CD4-positive, alpha-beta T cell (primary cell): Measurements from ENCODE around the gene BRDT. TPM values are rescaled to one million over a fixed set of nuclear protein-coding genes. Genes with fewer than 3 reads are reported as not detected.

Source experiments
- ATAC-seq: fragments of 200-7000 bp; cut with Tn5 transposase; one replicate; pipeline ENCODE4 v1.10.0; 2022; ENCODE audit warnings: mild to moderate bottlenecking; ENCODE audit not compliant: poor library complexity
- CTCF ChIA-PET: fragments of 350-600 bp; sonication (Branson Sonifier 250); formaldehyde crosslinking; loops from one replicate; lab custom pipeline; 2021; ENCODE audit warnings: antibody characterized with exemption, inconsistent platforms; lab: Charles Lee
- POLR2A ChIA-PET: fragments of 350-600 bp; sonication (Branson Sonifier 250); formaldehyde crosslinking; loops from one replicate; lab custom pipeline; 2021; ENCODE audit warnings: antibody characterized with exemption, inconsistent platforms; lab: Charles Lee
- DNase-seq, 14 experiments: peaks; one replicate each; pipeline ENCODE4 v3.0.0-alpha.2; 2013 to 2020; ENCODE audit warnings: mixed read lengths in 2 of 14
- H3K27ac ChIP-seq, 2 donors: one replicate each; pipeline versions ENCODE4 v1.5.1 to v1.7.0; 2013; ENCODE audit warnings: low read length in 2 of 2, low read depth in 1 of 2, mild to moderate bottlenecking in 1 of 2
- H3K27me3 ChIP-seq, 2 experiments: 1 replicate in 1 of 2; 2 replicates in 1 of 2; pipeline versions ENCODE4 v1.6.1 to v1.7.0; 2013; ENCODE audit warnings: low read length in 2 of 2, control low read depth in 1 of 2, mild to moderate bottlenecking in 1 of 2, moderate library complexity in 1 of 2; ENCODE audit not compliant: insufficient read depth in 2 of 2, control insufficient read depth in 1 of 2
- H3K36me3 ChIP-seq: one replicate; pipeline ENCODE4 v1.6.1; 2013; ENCODE audit warnings: low read length, control low read depth; ENCODE audit not compliant: insufficient read depth
- H3K4me1 ChIP-seq: one replicate; pipeline ENCODE4 v1.6.1; 2013; ENCODE audit warnings: low read length, control low read depth; ENCODE audit not compliant: insufficient read depth
- H3K4me3 ChIP-seq: one replicate; pipeline ENCODE4 v1.5.1; 2013; ENCODE audit warnings: mild to moderate bottlenecking, low read length, moderate library complexity
- H3K9me3 ChIP-seq, 2 experiments: 1 replicate in 1 of 2; 2 replicates in 1 of 2; pipeline versions ENCODE4 v1.6.1 to v1.7.0; 2013; ENCODE audit warnings: low read length in 2 of 2, mild to moderate bottlenecking in 2 of 2, control low read depth in 1 of 2, moderate library complexity in 1 of 2; ENCODE audit not compliant: control insufficient read depth in 1 of 2, insufficient read depth in 1 of 2
- H3K27ac Mint-ChIP-seq: one replicate; pipeline ENCODE4 v1.8.0; 2020; ENCODE audit warnings: mixed read lengths
- H3K27me3 Mint-ChIP-seq: one replicate; pipeline ENCODE4 v1.8.0; 2021; ENCODE audit warnings: mixed read lengths
- H3K36me3 Mint-ChIP-seq: one replicate; pipeline ENCODE4 v1.8.0; 2021; ENCODE audit warnings: low read depth, mixed read lengths
- H3K4me1 Mint-ChIP-seq: one replicate; pipeline ENCODE4 v1.8.0; 2021; ENCODE audit warnings: low read depth, mixed read lengths
- H3K4me3 Mint-ChIP-seq: one replicate; pipeline ENCODE4 v1.8.0; 2020; ENCODE audit warnings: mild to moderate bottlenecking, mixed read lengths
- H3K9me3 Mint-ChIP-seq: one replicate; pipeline ENCODE4 v1.8.0; 2020; ENCODE audit warnings: mixed read lengths
- intact Hi-C, 2 experiments: fragments of 100-400 bp; cut with DNase I in 1 of 2; cut with micrococcal nuclease in 1 of 2; formaldehyde crosslinking; loops; one replicate each; pipeline versions ENCODE4 v1.15.1 to v1.9.0; 2023 to 2025; cut with DNase I, micrococcal nuclease
- total RNA-seq, 174 experiments: library from RNA in 2 of 174; stranded (reverse) in 2 of 174; gene quantifications; one replicate each; pipeline ENCODE4 v1.2.3 and lab custom pipeline; 2021 to 2026
- TF ChIP-seq, protein P1 (sequence below): fragments of 200-600 bp; IDR thresholded peaks from one replicate; pipeline ENCODE4 v1.8.0; 2022; ENCODE audit warnings: antibody characterized with exemption, mild to moderate bottlenecking

Gene BRDT
- total RNA-seq, 2 experiments from 2014 or later: not detected

DNA sequence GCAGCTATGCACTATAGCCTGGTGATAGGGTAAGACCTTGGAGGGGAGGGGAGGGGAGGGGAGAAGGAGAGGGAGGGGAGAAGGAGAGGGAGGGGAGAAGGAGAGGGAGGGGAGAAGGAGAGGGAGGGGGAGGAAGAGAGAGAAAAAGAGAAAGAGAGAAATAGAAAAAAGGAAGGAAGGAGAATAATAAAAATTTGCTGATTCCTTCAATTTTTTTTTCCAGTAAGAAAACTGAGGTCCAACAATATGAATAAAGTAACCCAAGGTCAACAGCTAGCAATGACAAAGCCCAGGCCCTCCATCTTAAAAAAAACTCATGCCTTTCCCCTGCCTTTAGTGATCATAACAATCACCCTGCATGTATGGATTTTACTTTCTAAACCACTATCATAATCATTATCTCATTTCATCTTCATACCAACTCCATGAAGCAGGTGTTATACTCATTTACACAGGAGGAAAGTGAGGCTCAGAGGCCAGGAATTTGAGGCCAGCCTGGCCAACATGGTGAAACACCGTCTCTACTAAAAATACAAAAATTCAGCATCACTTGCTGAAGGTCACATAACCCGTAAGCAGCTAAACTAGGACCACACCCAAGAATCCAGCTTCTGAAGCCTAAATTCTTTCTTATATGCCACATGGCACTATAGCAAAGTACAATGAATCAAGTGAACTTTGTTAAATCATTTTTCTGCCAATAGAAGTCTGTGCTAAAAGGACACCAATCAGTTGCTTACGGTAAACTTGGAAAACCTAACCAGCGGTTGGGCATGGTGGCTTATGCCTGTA is 23.4 kb upstream of the BRDT start:
- no peak overlapping the region for H3K27ac Mint-ChIP-seq
- H3K27me3 Mint-ChIP-seq: no peaks in the 10 kb centered on the region
- DNase-seq: no peak
- ChIA-PET POLR2A (interaction anchor here (1.0 kb wide), 1 partner anchor 413 kb away, joined by 3 read pairs; no protein-coding TSS in a partner anchor), CTCF (interaction anchor here (2.4 to 3.9 kb wide), 2 partner anchors 135 to 413 kb away, joined by 5 to 18 read pairs; no protein-coding TSS in a partner anchor)
- intact Hi-C loops: loop anchor here (1.0 to 5.0 kb wide), 3 partner anchors 124 to 761 kb away; no protein-coding TSS in a partner anchor
- ATAC-seq: no peak
- H3K27me3 ChIP-seq: no peaks in the 10 kb centered on the region
- no peaks in the 10 kb centered on the region for H3K4me1 ChIP-seq
- no peaks in the 10 kb centered on the region for H3K9me3 ChIP-seq
- H3K4me1 Mint-ChIP-seq: no peaks in the 10 kb centered on the region
- no peaks in the 10 kb centered on the region for H3K9me3 Mint-ChIP-seq
- no peak overlapping the region for H3K4me3 ChIP-seq
- no peak overlapping the region for H3K27ac ChIP-seq
- TF ChIP-seq, protein P1, sequence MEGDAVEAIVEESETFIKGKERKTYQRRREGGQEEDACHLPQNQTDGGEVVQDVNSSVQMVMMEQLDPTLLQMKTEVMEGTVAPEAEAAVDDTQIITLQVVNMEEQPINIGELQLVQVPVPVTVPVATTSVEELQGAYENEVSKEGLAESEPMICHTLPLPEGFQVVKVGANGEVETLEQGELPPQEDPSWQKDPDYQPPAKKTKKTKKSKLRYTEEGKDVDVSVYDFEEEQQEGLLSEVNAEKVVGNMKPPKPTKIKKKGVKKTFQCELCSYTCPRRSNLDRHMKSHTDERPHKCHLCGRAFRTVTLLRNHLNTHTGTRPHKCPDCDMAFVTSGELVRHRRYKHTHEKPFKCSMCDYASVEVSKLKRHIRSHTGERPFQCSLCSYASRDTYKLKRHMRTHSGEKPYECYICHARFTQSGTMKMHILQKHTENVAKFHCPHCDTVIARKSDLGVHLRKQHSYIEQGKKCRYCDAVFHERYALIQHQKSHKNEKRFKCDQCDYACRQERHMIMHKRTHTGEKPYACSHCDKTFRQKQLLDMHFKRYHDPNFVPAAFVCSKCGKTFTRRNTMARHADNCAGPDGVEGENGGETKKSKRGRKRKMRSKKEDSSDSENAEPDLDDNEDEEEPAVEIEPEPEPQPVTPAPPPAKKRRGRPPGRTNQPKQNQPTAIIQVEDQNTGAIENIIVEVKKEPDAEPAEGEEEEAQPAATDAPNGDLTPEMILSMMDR: no peak
- no peak overlapping the region for H3K4me3 Mint-ChIP-seq
- H3K36me3 Mint-ChIP-seq: no peaks in the 10 kb centered on the region
- no peaks in the 10 kb centered on the region for H3K36me3 ChIP-seq

DNA sequence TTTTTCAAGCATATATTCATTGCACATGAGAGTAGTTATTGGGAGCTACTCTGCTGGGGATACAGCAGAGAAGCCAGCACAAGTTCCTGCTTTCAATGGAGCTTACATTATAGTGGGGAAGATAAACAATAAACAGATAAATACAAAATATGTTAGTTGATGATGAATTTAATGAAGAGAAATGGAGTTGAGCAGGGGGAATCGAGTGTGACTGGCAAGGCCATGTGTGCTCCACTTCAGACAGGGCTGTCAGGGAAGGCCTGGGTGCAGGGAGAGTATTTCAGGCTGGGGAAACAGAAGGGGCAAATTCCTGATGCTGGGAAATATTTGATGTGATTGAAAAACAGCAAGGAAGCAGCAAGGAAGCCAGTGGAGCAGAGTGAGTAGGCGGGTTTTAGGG is 21.2 kb upstream of the BRDT start:
- Mint-ChIP-seq H3K4me3 (no peak overlapping the region), H3K9me3 (no peaks in the 10 kb centered on the region), H3K4me1 (no peaks in the 10 kb centered on the region), H3K27me3 (no peaks in the 10 kb centered on the region), H3K27ac (no peak overlapping the region), H3K36me3 (no peaks in the 10 kb centered on the region)
- ATAC-seq: no peak
- H3K27ac ChIP-seq: no peak overlapping the region
- POLR2A ChIA-PET: no interaction called here
- no peak for DNase-seq
- no peaks in the 10 kb centered on the region for H3K27me3 ChIP-seq
- H3K9me3 ChIP-seq: no peaks in the 10 kb centered on the region
- H3K4me1 ChIP-seq: no peaks in the 10 kb centered on the region
- CTCF ChIA-PET: interaction anchor here (3.9 kb wide), 1 partner anchor 415 kb away, joined by 18 read pairs; no protein-coding TSS in a partner anchor
- H3K36me3 ChIP-seq: no peaks in the 10 kb centered on the region
- intact Hi-C loops: loop anchor here in 1 of 2 experiments (5.0 kb wide), 1 partner anchor 126 kb away; no protein-coding TSS in a partner anchor
- no peak overlapping the region for H3K4me3 ChIP-seq
- TF ChIP-seq, protein P1: no peak

DNA sequence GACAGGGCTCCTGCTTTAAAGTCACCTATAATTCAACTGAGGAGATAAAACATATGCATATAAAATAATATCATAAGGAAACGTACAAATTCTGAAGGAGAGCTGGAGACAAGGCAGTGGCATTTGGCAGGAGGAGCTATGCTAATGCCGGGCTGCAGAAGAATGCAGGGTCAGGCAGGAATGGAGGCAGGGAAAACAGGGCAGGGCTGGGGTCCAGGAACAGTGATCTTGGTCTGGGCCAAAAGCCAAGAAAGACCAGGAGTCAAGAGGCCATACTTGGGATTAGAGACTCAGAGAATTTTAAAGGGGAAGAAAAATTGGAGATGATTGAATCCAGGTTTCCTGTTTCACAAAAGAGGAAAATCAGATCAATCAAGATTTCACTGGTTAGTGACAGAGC is 20.0 kb upstream of the BRDT start:
- DNase-seq (no peak), ATAC-seq (no peak)
- Mint-ChIP-seq H3K27me3 (no peaks in the 10 kb centered on the region), H3K9me3 (no peaks in the 10 kb centered on the region), H3K27ac (no peak overlapping the region), H3K4me3 (no peak overlapping the region), H3K36me3 (no peaks in the 10 kb centered on the region), H3K4me1 (no peaks in the 10 kb centered on the region)
- Histone ChIP-seq H3K27me3 (no peaks in the 10 kb centered on the region), H3K9me3 (no peaks in the 10 kb centered on the region), H3K27ac (no peak overlapping the region), H3K4me3 (no peak overlapping the region), H3K36me3 (no peaks in the 10 kb centered on the region), H3K4me1 (no peaks in the 10 kb centered on the region)
- TF ChIP-seq, protein P1: no peak
- ChIA-PET POLR2A (no interaction called here), CTCF (no interaction called here)
- intact Hi-C loops: loop anchor here in 1 of 2 experiments (5.0 kb wide), 1 partner anchor 127 kb away; no protein-coding TSS in a partner anchor
